ENCODE results near the gene SLC19A2. TPM values are rescaled to one million over a fixed set of nuclear protein-coding genes. Genes with fewer than 3 reads are reported as not detected.

SLC19A2 gene
- total and polyA plus RNA-seq, 2 of the 13 experiments (the other 11 are each of a cell fraction or from before 2014, with no cell fraction given) = 30.4 to 56.0 TPM

- BruUV-seq (replicated peaks) = no TSS peak
- ChIA-PET CTCF (ENCODE audit: low intra/inter-chr PET ratio, low total read pairs) (no interaction called here), POLR2A (interaction anchor here (1.4 to 4.1 kb wide), 2 partner anchors 11 to 26 kb away, joined by 3 to 14 read pairs; partner anchors contain the start of gene SLC19A2)
- H3K4me3 ChIP-seq (replicated peaks in 1 of 3; ENCODE audit: insufficient read depth in 1 of 3, low read depth in 2 of 3, low read length in 3 of 3) = no peak overlapping the region
- in situ Hi-C loops (cut with HindIII; ENCODE audit: extremely low pct_ligation_motif_present, low pct_unique_long_range_greater_than_20kb) (no loop called here), intact Hi-C loops (cut with micrococcal nuclease; ENCODE audit: unreplicated experiment) (no loop called here)
- H2AFZ ChIP-seq (ENCODE audit: low read length) = no peak overlapping the region
- FAIRE-seq (no peak), ATAC-seq (no peak), DNase-seq (ENCODE audit: low spot score) (no peak)
- no peak overlapping the region for H3K27ac ChIP-seq (ENCODE audit: extremely low read length, insufficient read depth, low read length)
- H3K9ac ChIP-seq (ENCODE audit: insufficient read depth, low read depth, low read length) = no peak overlapping the region
- H4K20me1 ChIP-seq (ENCODE audit: insufficient read depth, low read length) = no peaks in the 10 kb centered on the region
- 96% methylated on average over 2 of the region's 2 CpGs for WGBS (ENCODE audit: low lambda C conversion rate)
- H3K36me3 ChIP-seq (replicated peaks in 1 of 2; ENCODE audit: control insufficient read depth in 1 of 2, insufficient read depth in 2 of 2, low read length in 2 of 2) = no peaks in the 10 kb centered on the region
- H3K79me2 ChIP-seq (ENCODE audit: insufficient read depth, low read length) = no peaks in the 10 kb centered on the region
- peaks cover 29% of the 10 kb centered on the region for H3K4me1 ChIP-seq (ENCODE audit: insufficient read depth, low read length)
- no peak overlapping the region for H3K4me2 ChIP-seq (ENCODE audit: low read depth, low read length)
- no peaks in the 10 kb centered on the region for H3K27me3 ChIP-seq (ENCODE audit: control insufficient read depth in 1 of 2, insufficient read depth in 2 of 2, low read length in 2 of 2)
- no peaks in the 10 kb centered on the region for H3K9me3 ChIP-seq (ENCODE audit: low read length)
- TF ChIP-seq ZNF138 (CRISPR knock-in tag; IDR thresholded peaks at IDR 0.05; ENCODE audit: low read depth) (no peak), KAT8 (CRISPR knock-in tag; IDR thresholded peaks at IDR 0.05) (no peak), ZZZ3 (CRISPR knock-in tag; IDR thresholded peaks at IDR 0.05; ENCODE audit: borderline replicate concordance) (no peak), FOSL2 (CRISPR knock-in tag; IDR thresholded peaks at IDR 0.05) (no peak), ZNF629 (CRISPR knock-in tag; conservative IDR thresholded peaks at IDR 0.05) (no peak)
Measured at GRCh38 chr1:169497317-169497716, 11.6 kb upstream of the SLC19A2 start.

DNA sequence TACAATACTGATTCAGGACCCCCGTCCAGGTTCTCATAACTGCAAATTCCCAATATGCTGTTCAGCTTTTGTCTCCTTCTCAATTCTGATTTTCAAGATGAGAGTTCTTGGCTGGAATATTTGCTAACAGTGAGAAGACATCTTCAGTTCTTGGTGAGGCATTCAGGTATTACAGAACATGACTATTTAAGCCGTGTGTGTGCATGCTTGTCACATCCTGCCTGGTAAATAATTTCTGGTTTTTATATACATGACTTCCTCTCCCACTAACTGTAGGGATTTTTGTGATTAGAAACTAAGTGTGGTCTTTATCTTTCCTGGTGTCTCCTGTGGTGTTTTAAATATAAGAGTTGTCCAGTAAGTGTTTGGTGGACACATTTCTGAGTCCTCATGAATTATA lies 10.2 kb upstream of the SLC19A2 start:
- peaks cover 37% of the 10 kb centered on the region for H3K4me1 ChIP-seq (ENCODE audit: insufficient read depth, low read length)
- ATAC-seq = no peak
- H4K20me1 ChIP-seq (ENCODE audit: insufficient read depth, low read length) = no peaks in the 10 kb centered on the region
- intact Hi-C loops (cut with micrococcal nuclease; ENCODE audit: unreplicated experiment) (no loop called here), in situ Hi-C loops (cut with HindIII; ENCODE audit: extremely low pct_ligation_motif_present, low pct_unique_long_range_greater_than_20kb) (no loop called here)
- 75% methylated on average over 2 of the region's 2 CpGs for WGBS (ENCODE audit: low lambda C conversion rate)
- H3K36me3 ChIP-seq (replicated peaks in 1 of 2; ENCODE audit: control insufficient read depth in 1 of 2, insufficient read depth in 2 of 2, low read length in 2 of 2) = no peaks in the 10 kb centered on the region
- H2AFZ ChIP-seq (ENCODE audit: low read length) = no peak overlapping the region
- ChIA-PET POLR2A (interaction anchor here (4.1 kb wide), 1 partner anchor 10 kb away, joined by 14 read pairs; the partner anchor contains the start of gene SLC19A2), CTCF (ENCODE audit: low intra/inter-chr PET ratio, low total read pairs) (no interaction called here)
- no peaks in the 10 kb centered on the region for H3K79me2 ChIP-seq (ENCODE audit: insufficient read depth, low read length)
- no TSS peak for BruUV-seq (replicated peaks)
- H3K4me3 ChIP-seq (replicated peaks in 1 of 3; ENCODE audit: insufficient read depth in 1 of 3, low read depth in 2 of 3, low read length in 3 of 3) = no peak overlapping the region
- H3K9ac ChIP-seq (ENCODE audit: insufficient read depth, low read depth, low read length) = no peak overlapping the region
- DNase-seq (ENCODE audit: low spot score) = no peak
- H3K9me3 ChIP-seq (ENCODE audit: low read length) = no peaks in the 10 kb centered on the region
- TF ChIP-seq ZKSCAN1 (IDR thresholded peaks at IDR 0.05; ENCODE audit: low read length) (no peak), ZNF251 (CRISPR knock-in tag; IDR thresholded peaks at IDR 0.05) (no peak), GTF3A (CRISPR knock-in tag; conservative IDR thresholded peaks at IDR 0.05) (no peak), ZNF567 (CRISPR knock-in tag; IDR thresholded peaks at IDR 0.05; ENCODE audit: borderline replicate concordance) (no peak), SALL1 (CRISPR knock-in tag; IDR thresholded peaks at IDR 0.05) (no peak), ZNF644 (CRISPR knock-in tag; IDR thresholded peaks at IDR 0.05; ENCODE audit: low read depth) (no peak)
- H3K27me3 ChIP-seq (ENCODE audit: control insufficient read depth in 1 of 2, insufficient read depth in 2 of 2, low read length in 2 of 2) = no peaks in the 10 kb centered on the region
- no peak overlapping the region for H3K27ac ChIP-seq (ENCODE audit: extremely low read length, insufficient read depth, low read length)
- FAIRE-seq = no peak
- H3K4me2 ChIP-seq (ENCODE audit: low read depth, low read length) = no peak overlapping the region

All from HepG2 (cell line).